22Rv1 (cell line): ENCODE measurements around the gene MLNR.

Source experiments
- H3K27ac ChIP-seq: fragments of 450-650 bp; 2 replicates; pipeline ENCODE4 v1.5.1; 2017
- ZFX ChIP-seq: fragments of 450-650 bp; IDR thresholded peaks from 2 replicates; pipeline ENCODE4 v1.6.1; 2017; ENCODE audit warnings: antibody characterized with exemption, borderline replicate concordance
- TF ChIP-seq, protein P1 (sequence below): fragments of 450-650 bp; IDR thresholded peaks from 2 replicates; pipeline ENCODE4 v1.5.1; 2017; ENCODE audit warnings: mild to moderate bottlenecking

Gene MLNR

GRCh38 chr13:49226613-49227012 is 6.5 kb downstream of the MLNR start:
- H3K27ac ChIP-seq: no peak overlapping the region
- no peak for TF ChIP-seq ZFX
- TF ChIP-seq, protein P1, sequence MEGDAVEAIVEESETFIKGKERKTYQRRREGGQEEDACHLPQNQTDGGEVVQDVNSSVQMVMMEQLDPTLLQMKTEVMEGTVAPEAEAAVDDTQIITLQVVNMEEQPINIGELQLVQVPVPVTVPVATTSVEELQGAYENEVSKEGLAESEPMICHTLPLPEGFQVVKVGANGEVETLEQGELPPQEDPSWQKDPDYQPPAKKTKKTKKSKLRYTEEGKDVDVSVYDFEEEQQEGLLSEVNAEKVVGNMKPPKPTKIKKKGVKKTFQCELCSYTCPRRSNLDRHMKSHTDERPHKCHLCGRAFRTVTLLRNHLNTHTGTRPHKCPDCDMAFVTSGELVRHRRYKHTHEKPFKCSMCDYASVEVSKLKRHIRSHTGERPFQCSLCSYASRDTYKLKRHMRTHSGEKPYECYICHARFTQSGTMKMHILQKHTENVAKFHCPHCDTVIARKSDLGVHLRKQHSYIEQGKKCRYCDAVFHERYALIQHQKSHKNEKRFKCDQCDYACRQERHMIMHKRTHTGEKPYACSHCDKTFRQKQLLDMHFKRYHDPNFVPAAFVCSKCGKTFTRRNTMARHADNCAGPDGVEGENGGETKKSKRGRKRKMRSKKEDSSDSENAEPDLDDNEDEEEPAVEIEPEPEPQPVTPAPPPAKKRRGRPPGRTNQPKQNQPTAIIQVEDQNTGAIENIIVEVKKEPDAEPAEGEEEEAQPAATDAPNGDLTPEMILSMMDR: no peak

DNA sequence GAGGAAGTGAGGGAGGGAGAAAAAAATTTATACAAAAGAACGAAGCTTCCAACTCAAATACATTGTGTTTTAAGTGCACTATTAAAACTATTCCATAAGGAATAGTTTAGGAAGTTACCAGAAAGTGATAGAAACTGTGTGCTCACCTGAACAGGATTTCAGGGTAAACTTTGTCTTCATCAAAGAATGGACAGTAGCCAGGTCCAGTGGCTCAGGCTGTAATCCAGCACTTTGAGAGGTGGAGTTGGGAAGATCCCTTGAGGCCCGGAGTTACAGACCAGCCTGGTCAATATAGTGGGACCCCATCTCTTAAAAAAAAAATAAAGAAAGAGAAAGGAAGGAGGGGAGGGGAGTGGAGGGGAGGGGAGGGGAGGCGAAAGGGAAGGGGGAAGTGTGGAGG is 14.6 kb downstream of the MLNR start:
- TF ChIP-seq, protein P1: no peak
- TF ChIP-seq ZFX: no peak
- H3K27ac ChIP-seq: no peak overlapping the region

DNA sequence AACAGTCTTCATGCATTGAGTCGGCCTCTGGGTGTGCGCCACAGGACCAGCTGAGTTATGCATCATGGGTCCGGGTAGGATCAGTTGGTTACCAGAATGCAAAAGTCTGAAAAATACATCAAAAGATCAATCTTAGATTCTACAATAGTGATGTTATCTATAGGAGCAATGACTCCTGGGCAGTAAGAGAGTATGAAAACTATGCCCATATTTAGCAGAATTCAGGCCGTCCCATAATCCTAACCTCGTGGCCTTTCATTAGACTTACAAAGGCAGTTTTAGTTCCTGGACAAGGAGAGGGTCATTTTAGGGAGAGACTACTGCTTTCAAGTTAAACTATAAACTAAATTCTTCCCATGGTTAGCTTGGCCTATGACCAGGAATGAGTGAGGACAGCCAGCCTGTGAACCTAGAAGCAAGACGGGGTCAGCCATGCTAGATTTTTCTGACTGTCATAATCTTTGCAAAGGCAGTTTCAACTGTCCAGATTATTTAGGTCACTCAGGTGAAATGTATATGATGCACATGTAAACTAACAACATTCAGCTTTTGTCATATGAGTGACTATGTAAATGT is 15.8 kb downstream of the MLNR start:
- no peak for TF ChIP-seq ZFX
- TF ChIP-seq, protein P1: no peak
- no peak overlapping the region for H3K27ac ChIP-seq

DNA sequence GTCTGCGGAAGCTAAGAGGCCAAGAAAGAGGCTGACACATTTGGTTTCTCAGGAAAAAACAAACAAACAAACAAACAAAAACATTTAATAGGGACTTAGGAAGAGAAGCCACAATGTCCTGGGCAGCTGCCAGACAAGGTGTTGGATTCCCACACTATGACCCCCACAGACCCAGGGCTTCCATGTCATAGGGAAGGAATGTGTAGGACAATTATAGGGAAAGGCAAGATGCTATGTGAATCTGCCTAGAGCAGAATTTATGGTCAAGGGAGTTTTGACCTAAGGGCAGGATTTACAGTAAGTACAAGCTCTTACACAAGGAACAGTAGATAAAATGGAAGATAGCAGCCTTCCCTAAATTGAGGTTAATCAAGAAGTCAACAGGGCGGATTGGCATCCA is 18.5 kb downstream of the MLNR start:
- TF ChIP-seq, protein P1: no peak
- no peak for TF ChIP-seq ZFX
- no peak overlapping the region for H3K27ac ChIP-seq

- no peak overlapping the region for H3K27ac ChIP-seq
- TF ChIP-seq ZFX: no peak
- TF ChIP-seq, protein P1: peak; percentile 70
These were observed 19.9 kb downstream of the MLNR start for GRCh38 chr13:49240017-49240416.

DNA sequence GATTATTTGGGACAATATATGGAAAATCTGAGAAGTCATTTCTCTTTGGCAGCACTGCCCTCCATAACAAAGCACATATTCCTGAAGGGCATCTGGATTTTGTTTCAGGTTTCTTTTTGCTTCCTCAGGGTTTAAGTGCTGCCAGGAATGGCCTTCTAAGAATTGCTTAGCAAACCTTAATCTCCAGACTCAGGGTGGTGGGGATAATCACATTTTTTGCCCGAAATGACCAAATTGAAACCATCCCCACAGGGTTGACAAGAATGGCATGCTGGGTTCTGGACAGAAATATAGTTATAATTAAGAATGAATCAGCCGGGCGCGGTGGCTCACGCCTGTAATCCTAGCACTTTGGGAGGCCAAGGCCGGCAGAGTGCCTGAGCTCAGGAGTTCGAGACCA is 21.2 kb downstream of the MLNR start:
- H3K27ac ChIP-seq: no peak overlapping the region
- TF ChIP-seq ZFX: no peak
- TF ChIP-seq, protein P1: no peak

GRCh38 chr13:49245101-49245500 is 25.0 kb downstream of the MLNR start:
- TF ChIP-seq ZFX: no peak
- TF ChIP-seq, protein P1: no peak
- H3K27ac ChIP-seq: no peak overlapping the region
